Measurements from ENCODE around the gene LIN9. TPM values are rescaled to one million over a fixed set of nuclear protein-coding genes. Genes with fewer than 3 reads are reported as not detected.
"Not testable (repeated sequence)": the region's sequence is repeated elsewhere in the genome, so short reads cannot be mapped to it uniquely, and the experiment has no call there.

The LIN9 gene
- total RNA-seq, 1 donor from 2014 or later, result 2.1 TPM

DNA sequence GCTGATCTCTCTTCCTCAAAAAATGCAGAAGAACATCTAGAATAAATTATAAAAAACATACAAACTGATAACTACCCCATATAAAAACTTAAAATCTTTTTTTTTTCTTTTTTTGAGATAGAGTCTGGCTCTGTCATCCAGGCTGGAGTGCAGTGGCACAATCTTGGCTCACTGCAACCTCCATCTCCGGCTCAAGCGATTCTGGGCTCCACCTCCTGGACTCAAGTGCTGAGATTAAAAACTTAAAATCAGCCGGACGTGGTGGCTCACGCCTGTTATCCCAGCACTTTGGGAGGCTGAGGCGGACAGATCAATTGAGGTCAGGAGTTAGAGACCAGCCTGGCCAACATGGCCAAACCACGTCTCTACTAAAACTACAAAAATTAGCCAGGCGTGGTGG is 31.1 kb downstream of the LIN9 start:
- peak; percentile 22 for DNase-seq (ENCODE audit: low spot score)
- H3K4me1 Mint-ChIP-seq (ENCODE audit: low read depth), result peaks cover under 1% of the 10 kb centered on the region
- peaks cover 2% of the 10 kb centered on the region for H3K36me3 Mint-ChIP-seq (ENCODE audit: low read depth)
- TF ChIP-seq, protein P1, sequence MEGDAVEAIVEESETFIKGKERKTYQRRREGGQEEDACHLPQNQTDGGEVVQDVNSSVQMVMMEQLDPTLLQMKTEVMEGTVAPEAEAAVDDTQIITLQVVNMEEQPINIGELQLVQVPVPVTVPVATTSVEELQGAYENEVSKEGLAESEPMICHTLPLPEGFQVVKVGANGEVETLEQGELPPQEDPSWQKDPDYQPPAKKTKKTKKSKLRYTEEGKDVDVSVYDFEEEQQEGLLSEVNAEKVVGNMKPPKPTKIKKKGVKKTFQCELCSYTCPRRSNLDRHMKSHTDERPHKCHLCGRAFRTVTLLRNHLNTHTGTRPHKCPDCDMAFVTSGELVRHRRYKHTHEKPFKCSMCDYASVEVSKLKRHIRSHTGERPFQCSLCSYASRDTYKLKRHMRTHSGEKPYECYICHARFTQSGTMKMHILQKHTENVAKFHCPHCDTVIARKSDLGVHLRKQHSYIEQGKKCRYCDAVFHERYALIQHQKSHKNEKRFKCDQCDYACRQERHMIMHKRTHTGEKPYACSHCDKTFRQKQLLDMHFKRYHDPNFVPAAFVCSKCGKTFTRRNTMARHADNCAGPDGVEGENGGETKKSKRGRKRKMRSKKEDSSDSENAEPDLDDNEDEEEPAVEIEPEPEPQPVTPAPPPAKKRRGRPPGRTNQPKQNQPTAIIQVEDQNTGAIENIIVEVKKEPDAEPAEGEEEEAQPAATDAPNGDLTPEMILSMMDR (IDR thresholded peaks at IDR 0.05), result no peak
- no peaks in the 10 kb centered on the region for H3K27me3 Mint-ChIP-seq (ENCODE audit: low read depth)
- no peaks in the 10 kb centered on the region for H3K9me3 Mint-ChIP-seq (ENCODE audit: low read depth)
- no peak overlapping the region for H3K27ac Mint-ChIP-seq (ENCODE audit: unreplicated experiment)
- no peak overlapping the region for H3K4me3 Mint-ChIP-seq (ENCODE audit: unreplicated experiment)

DNA sequence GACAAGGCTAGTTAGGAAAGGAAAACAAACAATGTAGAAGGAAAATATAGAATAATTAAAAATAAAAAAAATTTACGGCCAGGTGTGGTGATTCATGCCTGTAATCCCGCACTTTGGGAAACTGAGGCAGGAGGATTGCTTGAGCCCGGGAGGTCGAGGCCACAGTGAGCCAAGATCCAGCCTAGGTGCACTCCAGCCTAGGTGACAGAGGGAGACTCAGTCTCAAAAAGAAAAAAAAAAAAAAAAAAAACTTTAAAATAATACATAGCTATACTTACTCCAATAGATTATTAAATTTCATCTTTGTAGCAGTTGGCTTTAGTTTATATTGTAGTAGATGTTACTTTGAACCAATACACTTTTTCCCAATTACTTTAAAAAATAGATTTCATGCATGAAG is 32.0 kb downstream of the LIN9 start:
- TF ChIP-seq, protein P1 (IDR thresholded peaks at IDR 0.05), result no peak
- H3K9me3 Mint-ChIP-seq (ENCODE audit: low read depth), result no peaks in the 10 kb centered on the region
- H3K27ac Mint-ChIP-seq (ENCODE audit: unreplicated experiment), result no peak overlapping the region
- DNase-seq (ENCODE audit: low spot score), result no peak
- no peaks in the 10 kb centered on the region for H3K27me3 Mint-ChIP-seq (ENCODE audit: low read depth)
- H3K4me1 Mint-ChIP-seq (ENCODE audit: low read depth), result peaks cover 6% of the 10 kb centered on the region
- H3K36me3 Mint-ChIP-seq (ENCODE audit: low read depth), result peaks cover 2% of the 10 kb centered on the region
- no peak overlapping the region for H3K4me3 Mint-ChIP-seq (ENCODE audit: unreplicated experiment)

DNA sequence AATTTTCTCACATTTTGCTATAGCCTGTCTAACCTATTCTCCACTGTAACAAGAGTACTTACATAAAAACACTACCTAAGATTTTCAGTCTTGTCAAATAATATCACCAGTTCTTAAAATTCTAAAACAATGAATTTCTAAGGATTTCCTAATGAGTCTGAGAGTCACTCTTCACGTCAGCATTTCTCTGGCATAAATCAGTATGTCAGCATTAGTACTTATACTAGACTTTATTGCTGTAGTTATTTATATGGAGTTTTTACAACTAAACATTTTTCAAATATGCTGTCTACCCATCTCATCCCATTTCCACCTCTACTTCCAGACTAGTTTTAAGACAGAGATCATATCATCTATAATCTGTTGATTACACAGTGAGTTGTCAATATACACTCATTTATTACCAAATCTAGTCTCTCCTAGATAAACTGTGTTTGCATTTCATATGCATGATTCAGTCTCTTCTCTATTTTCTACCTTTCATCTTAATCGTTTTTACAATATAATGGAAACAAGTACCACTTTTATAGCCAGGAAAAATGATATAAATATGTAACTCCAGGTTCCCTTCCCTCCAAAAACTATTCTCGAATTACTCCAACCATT is 32.8 kb downstream of the LIN9 start:
- TF ChIP-seq, protein P1 (IDR thresholded peaks at IDR 0.05), result no peak
- no peaks in the 10 kb centered on the region for H3K27me3 Mint-ChIP-seq (ENCODE audit: low read depth)
- DNase-seq (ENCODE audit: low spot score), result no peak
- peaks cover 6% of the 10 kb centered on the region for H3K4me1 Mint-ChIP-seq (ENCODE audit: low read depth)
- H3K36me3 Mint-ChIP-seq (ENCODE audit: low read depth), result peaks cover 2% of the 10 kb centered on the region
- H3K4me3 Mint-ChIP-seq (ENCODE audit: unreplicated experiment), result no peak overlapping the region
- H3K27ac Mint-ChIP-seq (ENCODE audit: unreplicated experiment), result no peak overlapping the region
- H3K9me3 Mint-ChIP-seq (ENCODE audit: low read depth), result no peaks in the 10 kb centered on the region

DNA sequence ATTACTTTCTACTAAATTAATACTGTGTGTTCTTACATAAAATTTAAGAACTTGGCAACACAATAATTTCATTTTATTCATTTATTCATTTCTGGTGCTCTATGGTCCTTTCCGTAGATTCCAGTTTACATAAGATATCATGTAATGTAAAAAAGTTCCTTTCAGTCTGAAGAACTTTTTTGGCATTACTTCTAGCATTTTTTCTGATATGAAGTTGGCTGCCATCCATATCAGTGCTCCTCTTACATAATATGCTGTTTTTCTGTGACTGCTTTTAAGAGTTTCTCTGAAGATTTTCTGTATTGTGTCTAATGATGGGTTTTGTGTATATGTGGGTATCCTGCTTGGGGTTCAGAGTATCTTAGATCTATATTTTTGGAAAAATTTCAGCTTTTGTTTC is 34.8 kb downstream of the LIN9 start:
- H3K4me3 Mint-ChIP-seq (ENCODE audit: unreplicated experiment), result no peak overlapping the region
- H3K9me3 Mint-ChIP-seq (ENCODE audit: low read depth), result no peaks in the 10 kb centered on the region
- TF ChIP-seq, protein P1 (IDR thresholded peaks at IDR 0.05), result no peak
- no peaks in the 10 kb centered on the region for H3K27me3 Mint-ChIP-seq (ENCODE audit: low read depth)
- H3K27ac Mint-ChIP-seq (ENCODE audit: unreplicated experiment), result no peak overlapping the region
- H3K36me3 Mint-ChIP-seq (ENCODE audit: low read depth), result peaks cover 2% of the 10 kb centered on the region
- H3K4me1 Mint-ChIP-seq (ENCODE audit: low read depth), result peaks cover 6% of the 10 kb centered on the region
- no peak for DNase-seq (ENCODE audit: low spot score)

DNA sequence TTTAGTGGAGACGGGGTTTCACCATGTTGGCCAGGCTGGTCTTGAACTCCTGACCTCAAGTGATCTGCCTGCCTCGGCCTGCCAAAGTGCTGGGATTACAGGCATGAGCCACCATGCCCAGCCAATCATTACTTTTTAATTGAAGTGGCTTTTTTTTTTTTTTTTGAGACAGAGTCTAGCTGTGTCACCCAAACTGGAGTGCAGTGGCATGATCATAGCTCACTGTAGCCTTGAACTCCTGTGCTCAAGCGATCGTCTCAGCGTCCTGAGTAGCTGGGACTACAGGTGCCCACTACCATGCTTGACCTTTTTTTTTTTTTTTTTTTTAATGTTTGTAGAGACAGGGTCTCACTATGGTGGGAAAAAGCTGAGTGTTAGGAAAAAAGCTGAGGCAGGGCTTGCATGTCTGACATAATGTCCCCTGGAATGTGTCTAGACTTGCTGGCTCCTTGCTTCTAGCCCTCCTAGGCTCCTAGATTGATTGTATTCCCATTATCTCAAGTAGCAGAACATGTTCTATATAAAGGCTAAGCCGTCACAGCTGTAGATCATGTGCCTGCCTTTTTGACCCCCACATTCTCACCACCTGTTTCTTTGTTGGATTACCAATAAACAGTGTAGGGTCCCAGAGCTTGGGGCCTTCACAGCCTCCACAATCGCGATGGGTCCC is 36.6 kb downstream of the LIN9 start:
- H3K27me3 Mint-ChIP-seq (ENCODE audit: low read depth); H3K36me3 Mint-ChIP-seq (ENCODE audit: low read depth); DNase-seq (ENCODE audit: low spot score); H3K4me3 Mint-ChIP-seq (ENCODE audit: unreplicated experiment); H3K27ac Mint-ChIP-seq (ENCODE audit: unreplicated experiment); H3K9me3 Mint-ChIP-seq (ENCODE audit: low read depth): not testable (repeated sequence)
- H3K4me1 Mint-ChIP-seq (ENCODE audit: low read depth), result peaks cover 12% of the 10 kb centered on the region

Data from chondrocyte (in vitro differentiated cells).